Activated gamma-delta T cell (primary cell): ENCODE measurements around the gene OR7G3.

ENCODE experiments used
- DNase-seq: peaks from one replicate; lab custom pipeline; 2025; lab: John Stamatoyannopoulos, UW
- total RNA-seq, 2 donors: gene quantifications; one replicate each; lab custom pipeline; 2026; lab: John Stamatoyannopoulos, UW

The OR7G3 gene
- total RNA-seq, result 0 to 0.04 reads per million in 2 donors

GRCh38 chr19:9126900-9127405 lies at the start of gene OR7G3:
Gene OR7G3 (minus strand): TSS chr19:9126950. CDS start chr19:9126950, 0 bp downstream.
- no peak for DNase-seq

- no peak for DNase-seq
Observed at GRCh38 chr19:9175326-9175725, 48.6 kb upstream of the OR7G3 start.

GRCh38 chr19:9171393-9171991 lies 44.7 kb upstream of the OR7G3 start:
- no peak for DNase-seq

- DNase-seq, result no peak
Observed at GRCh38 chr19:9166846-9167245, 40.1 kb upstream of the OR7G3 start.

GRCh38 chr19:9165261-9165660 lies 38.5 kb upstream of the OR7G3 start:
- no peak for DNase-seq

- no peak for DNase-seq
Observed at GRCh38 chr19:9161427-9161826, 34.7 kb upstream of the OR7G3 start.

- no peak for DNase-seq
Observed at GRCh38 chr19:9159891-9160290, 33.1 kb upstream of the OR7G3 start.

- DNase-seq, result no peak
Observed at GRCh38 chr19:9156304-9156703, 29.6 kb upstream of the OR7G3 start.

- DNase-seq, result no peak
Observed at GRCh38 chr19:9155591-9155990, 28.8 kb upstream of the OR7G3 start.

- DNase-seq, result no peak
Observed at GRCh38 chr19:9151367-9151766, 24.6 kb upstream of the OR7G3 start.

- no peak for DNase-seq
Observed at GRCh38 chr19:9150650-9151049, 23.9 kb upstream of the OR7G3 start.

- DNase-seq, result no peak
Observed at GRCh38 chr19:9149997-9150396, 23.2 kb upstream of the OR7G3 start.

GRCh38 chr19:9148697-9149096 lies 21.9 kb upstream of the OR7G3 start:
- DNase-seq, result no peak

GRCh38 chr19:9146882-9147281 lies 20.1 kb upstream of the OR7G3 start:
- no peak for DNase-seq

- no peak for DNase-seq
Observed at GRCh38 chr19:9144920-9145319, 18.2 kb upstream of the OR7G3 start.

- no peak for DNase-seq
Observed at GRCh38 chr19:9140159-9140874, 13.6 kb upstream of the OR7G3 start, which contains the start of gene ZNF317. Gene ZNF317 (plus strand): TSS chr19:9140397. CDS start chr19:9156017, 15,620 bp downstream.

- no peak for DNase-seq
Observed at GRCh38 chr19:9139609-9140158, 12.9 kb upstream of the OR7G3 start.

- DNase-seq, result no peak
Observed at GRCh38 chr19:9132422-9132821, 5.7 kb upstream of the OR7G3 start.

GRCh38 chr19:9130965-9131364 lies 4.2 kb upstream of the OR7G3 start:
- no peak for DNase-seq

GRCh38 chr19:9128171-9128570 lies 1.4 kb upstream of the OR7G3 start:
- DNase-seq, result no peak

- no peak for DNase-seq
Observed at GRCh38 chr19:9116547-9116946, 10.2 kb downstream of the OR7G3 start.

- no peak for DNase-seq
Observed at GRCh38 chr19:9115307-9115813, 11.4 kb downstream of the OR7G3 start, which contains the start of gene OR7G1. Gene OR7G1 (minus strand): TSS chr19:9115763. CDS start chr19:9115763, 0 bp downstream.

GRCh38 chr19:9109959-9110358 lies 16.8 kb downstream of the OR7G3 start:
- DNase-seq, result no peak
